HUES48 (cell line): ENCODE measurements around the gene UBE2Q2.

Experiments used
- H3K27ac ChIP-seq: one replicate; pipeline ENCODE4 v1.7.0; 2013; ENCODE audit warnings: low read depth, low read length, inconsistent platforms
- H3K27me3 ChIP-seq: 2 replicates; pipeline ENCODE4 v1.6.1; 2013; ENCODE audit warnings: mild to moderate bottlenecking, low read length; ENCODE audit not compliant: control insufficient read depth, insufficient read depth
- H3K36me3 ChIP-seq: 2 replicates; pipeline ENCODE4 v1.6.1; 2013; ENCODE audit warnings: low read length; ENCODE audit not compliant: control insufficient read depth, insufficient read depth
- H3K4me1 ChIP-seq: 2 replicates; pipeline ENCODE4 v1.6.1; 2013; ENCODE audit warnings: mild to moderate bottlenecking, low read length; ENCODE audit not compliant: control insufficient read depth, insufficient read depth
- H3K4me3 ChIP-seq: 2 replicates; pipeline ENCODE4 v1.5.1; 2013; ENCODE audit warnings: mild to moderate bottlenecking, low read depth, low read length
- H3K9ac ChIP-seq: 2 replicates; pipeline ENCODE4 v1.6.1; 2013; ENCODE audit warnings: mild to moderate bottlenecking, low read depth, low read length, moderate library complexity
- H3K9me3 ChIP-seq: 2 replicates; pipeline ENCODE4 v1.6.1; 2013; ENCODE audit warnings: low read length; ENCODE audit not compliant: control insufficient read depth, insufficient read depth

UBE2Q2 gene

DNA sequence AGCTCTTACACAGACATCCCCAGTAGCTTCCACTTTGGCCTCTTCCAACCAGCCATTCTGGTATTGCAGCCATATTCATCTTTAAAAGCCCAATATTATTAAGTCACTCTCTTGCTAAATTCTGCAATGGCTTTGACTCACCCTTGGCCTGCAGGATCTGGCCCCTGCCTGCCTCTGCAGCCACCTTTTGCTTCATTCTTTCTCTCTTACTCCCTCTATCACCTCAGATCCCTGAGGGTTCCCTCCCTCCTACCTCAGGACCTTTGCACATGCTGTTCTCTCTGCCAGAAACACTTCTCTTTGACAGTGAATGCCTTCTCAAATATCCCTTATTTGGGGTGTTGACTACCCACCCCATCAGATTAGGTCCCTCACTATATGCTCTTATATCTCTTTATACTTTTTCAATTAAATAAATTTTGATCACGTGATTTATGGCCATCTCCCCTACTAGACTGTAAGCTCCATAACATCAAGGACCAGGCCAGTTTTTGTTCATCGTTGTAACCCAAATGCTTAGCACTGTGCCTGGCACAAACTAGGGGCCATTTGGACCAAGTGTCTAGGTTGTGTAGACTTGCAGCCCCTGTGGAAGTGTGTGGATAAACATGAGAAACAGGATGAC, 32.3 kb upstream of the UBE2Q2 start:
- H3K9me3 ChIP-seq, result no peaks in the 10 kb centered on the region
- H3K36me3 ChIP-seq, result no peaks in the 10 kb centered on the region
- no peak overlapping the region for H3K4me3 ChIP-seq
- no peak overlapping the region for H3K27ac ChIP-seq
- H3K27me3 ChIP-seq, result no peaks in the 10 kb centered on the region
- no peak overlapping the region for H3K9ac ChIP-seq
- H3K4me1 ChIP-seq, result no peaks in the 10 kb centered on the region

DNA sequence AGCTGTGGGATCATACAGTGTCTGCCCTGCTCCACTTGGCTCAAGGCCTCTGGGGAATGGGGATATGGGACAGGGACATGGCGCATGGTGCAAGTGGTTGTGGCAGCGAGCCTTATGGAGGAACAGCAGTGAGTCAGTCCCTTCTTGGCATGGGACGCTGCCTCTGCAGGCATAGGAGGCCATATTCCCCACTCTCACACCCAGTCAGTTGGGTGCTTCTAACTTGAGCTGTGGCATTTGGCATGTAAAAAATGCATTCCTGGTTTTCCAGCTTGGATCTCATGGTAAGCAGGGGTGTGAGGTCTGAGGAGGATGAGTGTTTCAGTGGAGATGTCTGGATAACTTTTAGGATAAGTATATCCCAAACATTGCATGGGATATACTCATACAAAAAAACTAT, 31.6 kb upstream of the UBE2Q2 start:
- H3K9me3 ChIP-seq, result no peaks in the 10 kb centered on the region
- H3K9ac ChIP-seq, result no peak overlapping the region
- H3K36me3 ChIP-seq, result no peaks in the 10 kb centered on the region
- H3K27me3 ChIP-seq, result no peaks in the 10 kb centered on the region
- H3K27ac ChIP-seq, result no peak overlapping the region
- no peak overlapping the region for H3K4me3 ChIP-seq
- H3K4me1 ChIP-seq, result no peaks in the 10 kb centered on the region

DNA sequence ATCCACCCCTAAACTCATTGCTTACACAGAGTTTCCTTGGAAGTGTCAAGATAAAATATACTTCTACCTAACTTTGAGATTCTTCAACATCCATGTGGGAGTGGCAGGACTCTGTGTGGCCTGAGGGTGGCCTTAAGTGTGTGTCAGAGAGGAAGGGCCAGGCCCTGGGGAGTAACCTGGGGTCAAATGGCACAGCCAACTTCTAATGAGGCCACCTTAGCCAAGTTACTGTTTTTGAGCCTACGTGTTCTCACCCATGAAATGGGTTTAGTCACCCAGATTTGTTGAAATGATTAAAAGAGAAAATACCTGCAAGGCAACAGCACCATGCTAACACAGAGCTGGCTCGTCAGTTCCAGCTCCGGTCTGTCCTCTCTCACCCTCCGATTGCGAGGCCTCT, 28.5 kb upstream of the UBE2Q2 start:
- Histone ChIP-seq H3K9ac (no peak overlapping the region), H3K27me3 (no peaks in the 10 kb centered on the region), H3K9me3 (no peaks in the 10 kb centered on the region), H3K4me3 (no peak overlapping the region), H3K4me1 (no peaks in the 10 kb centered on the region), H3K27ac (no peak overlapping the region), H3K36me3 (no peaks in the 10 kb centered on the region)

DNA sequence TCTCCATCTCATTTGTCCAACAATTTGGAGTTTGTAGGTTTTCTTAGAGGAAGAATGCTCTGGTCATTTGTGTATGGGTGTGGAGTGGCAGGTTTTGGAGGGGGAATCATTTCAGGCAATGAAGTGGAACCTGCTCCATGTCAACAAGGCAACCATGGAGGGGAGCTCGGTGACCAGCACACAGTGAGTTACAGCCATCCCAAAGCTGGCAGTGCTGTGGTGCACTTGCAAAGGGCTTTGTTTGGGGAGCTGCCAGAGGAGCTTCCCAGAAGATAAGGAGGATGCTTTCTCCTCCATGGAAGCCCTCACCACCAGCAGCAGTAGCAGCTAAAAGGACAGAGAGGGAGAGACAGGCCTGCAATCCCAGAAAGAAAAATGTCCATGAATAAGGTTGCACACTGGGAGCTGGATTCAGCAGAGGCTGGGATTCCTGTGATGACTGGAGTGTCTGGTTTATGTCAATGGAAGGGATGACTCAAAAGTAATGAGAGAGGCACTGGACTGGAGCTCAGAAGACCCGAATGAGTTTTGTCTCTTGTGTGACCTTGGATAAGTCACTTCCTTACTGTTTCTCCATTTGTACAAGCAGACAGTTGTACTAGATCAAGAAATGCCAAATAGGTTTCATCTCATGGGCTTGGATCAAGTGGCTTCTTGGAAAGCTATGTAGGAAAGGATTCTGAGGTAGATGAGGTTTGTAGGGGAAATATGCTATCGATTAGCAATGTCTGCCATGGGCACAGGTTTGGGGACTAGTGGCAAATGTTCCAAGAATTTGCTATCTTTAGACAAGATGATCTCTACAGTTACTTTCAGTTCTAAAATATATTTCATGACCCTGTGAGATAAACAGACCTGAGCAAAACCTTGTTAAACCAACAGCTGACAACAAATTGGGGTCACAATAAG, 27.2 kb upstream of the UBE2Q2 start:
- no peaks in the 10 kb centered on the region for H3K27me3 ChIP-seq
- no peak overlapping the region for H3K9ac ChIP-seq
- H3K4me3 ChIP-seq, result no peak overlapping the region
- no peaks in the 10 kb centered on the region for H3K4me1 ChIP-seq
- H3K9me3 ChIP-seq, result no peaks in the 10 kb centered on the region
- no peak overlapping the region for H3K27ac ChIP-seq
- H3K36me3 ChIP-seq, result no peaks in the 10 kb centered on the region

DNA sequence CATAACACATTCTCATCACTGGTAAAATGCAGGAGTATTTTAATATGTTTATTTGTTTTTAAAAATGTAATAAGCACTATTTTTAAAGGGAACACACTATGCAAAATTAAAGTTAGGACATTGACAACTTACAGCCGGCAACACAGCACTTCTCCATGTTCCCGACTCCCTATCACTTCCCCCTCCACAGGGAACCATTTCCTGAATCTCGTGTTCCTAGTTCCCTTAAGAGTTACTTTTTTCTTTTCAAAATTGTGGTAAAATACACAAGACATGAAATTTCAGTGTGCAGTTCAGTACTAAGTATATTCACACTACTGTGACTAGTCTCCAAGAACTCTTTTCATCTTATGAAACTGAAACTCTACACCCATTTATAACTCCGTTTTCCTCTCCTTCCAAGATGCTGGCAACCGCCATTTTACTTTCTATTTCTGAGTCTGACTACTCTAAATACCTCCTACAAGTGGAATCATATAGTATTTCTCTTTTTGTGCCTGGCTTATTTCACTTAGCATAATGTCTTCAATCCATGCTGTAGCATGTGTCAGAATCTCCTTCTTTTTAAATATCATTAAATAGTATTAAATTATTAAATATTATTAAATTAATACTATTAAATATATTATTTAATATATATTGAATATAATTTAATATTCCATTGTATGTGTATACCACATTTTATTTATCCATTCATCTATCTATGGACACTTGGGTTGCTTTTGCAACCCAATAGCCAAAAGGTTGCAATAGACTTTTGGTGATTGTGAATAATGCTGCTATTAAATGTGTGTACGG, 25.9 kb upstream of the UBE2Q2 start:
- Histone ChIP-seq H3K4me1 (no peaks in the 10 kb centered on the region), H3K4me3 (no peak overlapping the region), H3K9ac (no peak overlapping the region), H3K36me3 (no peaks in the 10 kb centered on the region), H3K27ac (no peak overlapping the region), H3K27me3 (no peaks in the 10 kb centered on the region), H3K9me3 (no peaks in the 10 kb centered on the region)

DNA sequence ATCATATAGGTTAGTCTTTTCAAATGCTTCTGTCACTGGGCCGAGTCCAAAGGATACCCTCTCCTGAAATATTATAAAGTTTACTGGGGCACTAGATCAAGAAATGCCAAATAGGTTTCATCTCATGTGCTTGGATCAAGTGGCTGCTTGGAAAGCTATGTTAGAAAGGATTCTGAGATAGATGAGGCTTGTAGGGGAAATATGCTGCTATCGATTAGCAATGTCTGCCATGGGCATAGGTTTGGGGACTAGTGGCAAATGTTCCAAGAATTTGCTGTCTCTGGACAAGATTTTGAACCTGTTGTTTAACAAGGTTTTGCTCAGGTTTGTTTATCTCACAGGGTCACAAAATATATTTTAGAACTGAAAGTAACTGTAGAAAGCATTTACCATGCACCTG, 23.0 kb upstream of the UBE2Q2 start:
- H3K9ac ChIP-seq, result no peak overlapping the region
- H3K27ac ChIP-seq, result no peak overlapping the region
- no peaks in the 10 kb centered on the region for H3K9me3 ChIP-seq
- H3K36me3 ChIP-seq, result no peaks in the 10 kb centered on the region
- no peaks in the 10 kb centered on the region for H3K27me3 ChIP-seq
- H3K4me3 ChIP-seq, result no peak overlapping the region
- H3K4me1 ChIP-seq, result peaks cover 22% of the 10 kb centered on the region

DNA sequence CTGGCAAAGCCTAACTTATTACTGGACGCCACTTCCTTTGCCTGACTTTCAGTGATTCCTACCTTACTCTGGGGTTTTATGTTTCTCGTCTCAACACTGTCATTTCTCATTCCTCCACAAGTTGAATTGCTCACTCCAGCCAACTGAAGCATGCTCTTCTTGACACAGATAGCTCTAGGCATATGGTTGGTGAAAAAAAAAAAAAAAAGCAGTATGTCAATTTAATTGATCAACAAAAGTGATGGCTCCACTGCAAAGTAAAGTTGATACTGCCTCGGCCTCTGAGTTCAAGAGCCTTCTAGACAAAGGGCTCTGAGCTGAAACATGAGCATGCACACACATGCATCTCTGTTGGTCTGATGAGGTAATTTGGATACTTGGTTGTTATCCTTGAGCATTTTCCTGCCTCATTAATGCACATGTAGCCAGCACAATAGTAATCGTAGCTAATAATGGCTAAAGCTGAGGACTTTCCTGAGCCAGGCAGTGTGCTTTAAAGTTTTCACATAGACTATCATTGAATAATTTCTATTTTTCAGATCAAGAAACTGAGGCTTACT, 21.4 kb upstream of the UBE2Q2 start:
- Histone ChIP-seq H3K9ac (no peak overlapping the region), H3K4me3 (no peak overlapping the region), H3K9me3 (no peaks in the 10 kb centered on the region), H3K4me1 (peaks cover 22% of the 10 kb centered on the region), H3K36me3 (no peaks in the 10 kb centered on the region), H3K27me3 (no peaks in the 10 kb centered on the region), H3K27ac (no peak overlapping the region)

DNA sequence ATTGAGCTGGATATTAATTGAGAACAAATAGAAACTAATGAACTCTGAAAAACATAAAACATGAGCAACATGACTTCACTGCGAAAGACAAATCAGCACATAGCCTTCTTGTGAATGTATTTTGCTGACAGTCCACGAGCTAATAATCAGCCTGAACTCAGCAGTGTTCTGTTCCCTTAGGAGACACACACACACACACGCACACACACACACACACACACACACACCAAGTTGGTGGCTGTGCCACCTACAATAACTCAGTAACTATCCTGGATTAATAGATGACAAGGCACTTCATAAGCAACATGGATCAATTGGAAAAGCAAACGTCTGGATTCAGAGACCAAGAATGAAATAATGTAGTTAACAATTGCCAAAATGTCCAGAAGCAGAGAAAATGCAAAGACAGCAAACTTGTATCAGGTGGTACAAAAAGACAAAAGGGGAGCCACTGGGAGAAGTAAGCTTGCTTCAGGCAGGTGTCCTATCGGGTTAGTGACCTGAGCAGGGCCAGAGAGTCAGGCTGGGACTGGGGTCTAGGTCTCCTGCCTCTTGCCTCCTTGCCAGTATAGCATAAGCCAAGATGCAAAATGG, 20.5 kb upstream of the UBE2Q2 start:
- Histone ChIP-seq H3K36me3 (no peaks in the 10 kb centered on the region), H3K9ac (no peak overlapping the region), H3K27ac (peak overlapping the region; percentile 87), H3K4me1 (peaks cover 24% of the 10 kb centered on the region), H3K9me3 (no peaks in the 10 kb centered on the region), H3K27me3 (no peaks in the 10 kb centered on the region), H3K4me3 (no peak overlapping the region)

DNA sequence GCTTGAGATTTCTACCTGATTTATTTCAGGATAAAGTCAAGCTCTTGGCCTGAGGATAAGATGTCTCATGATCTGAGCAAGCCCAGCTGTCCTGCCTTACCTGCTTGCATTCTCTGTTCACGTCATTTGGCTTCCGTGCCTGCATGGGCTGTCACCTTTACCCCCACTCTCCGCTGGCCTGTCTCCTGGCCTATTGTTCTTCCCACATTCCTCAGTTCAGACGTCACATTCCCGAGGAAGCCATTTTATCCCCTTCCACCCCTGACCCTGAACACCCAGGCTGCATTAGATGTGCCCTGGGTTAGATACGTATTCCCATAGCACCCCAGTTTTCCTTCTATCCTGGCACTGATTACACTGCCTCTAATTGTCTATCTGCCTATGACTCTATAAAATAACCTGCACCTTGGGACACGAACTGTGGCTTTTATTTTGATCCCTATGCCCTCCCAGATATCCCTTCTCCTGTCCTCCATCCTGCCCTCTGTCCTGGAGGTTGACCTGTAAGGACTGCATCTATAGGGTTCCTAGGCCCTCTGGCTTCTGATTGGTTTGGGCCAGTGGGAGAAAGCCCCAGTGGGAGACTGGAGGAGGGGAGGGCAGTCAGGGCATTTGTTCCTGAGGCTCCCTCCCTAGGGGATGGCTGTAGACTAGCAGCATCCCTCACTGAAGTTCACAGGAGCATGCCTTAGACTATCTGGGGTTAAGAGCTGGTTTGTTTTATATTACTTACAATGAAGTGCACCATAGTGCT, 19.2 kb upstream of the UBE2Q2 start:
- peaks cover 26% of the 10 kb centered on the region for H3K4me1 ChIP-seq
- H3K27me3 ChIP-seq, result no peaks in the 10 kb centered on the region
- H3K27ac ChIP-seq, result peak overlapping the region; percentile 87
- H3K36me3 ChIP-seq, result no peaks in the 10 kb centered on the region
- H3K9ac ChIP-seq, result peak overlapping the region; percentile 42
- no peaks in the 10 kb centered on the region for H3K9me3 ChIP-seq
- H3K4me3 ChIP-seq, result peak overlapping the region; percentile 41

DNA sequence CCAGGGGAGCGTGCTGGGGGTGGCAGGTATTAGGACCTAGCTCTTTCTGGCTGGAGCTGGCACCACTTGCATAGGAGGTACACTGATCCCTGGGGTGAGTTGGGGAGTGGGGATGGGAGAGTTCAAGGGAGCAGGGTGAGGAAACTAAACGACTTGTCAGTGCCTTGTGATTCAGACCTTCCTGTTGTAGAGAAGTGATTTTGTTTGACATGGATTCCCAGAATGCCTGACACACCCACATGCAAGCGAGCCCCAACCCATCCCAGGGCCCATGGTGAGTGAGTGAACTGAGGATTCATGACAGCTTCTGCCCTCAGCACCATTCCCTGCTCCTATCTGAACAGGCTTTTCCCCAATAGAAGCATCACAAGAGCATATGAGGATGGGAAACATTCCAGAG, 15.6 kb upstream of the UBE2Q2 start:
- Histone ChIP-seq H3K9ac (no peak overlapping the region), H3K4me3 (no peak overlapping the region), H3K36me3 (no peaks in the 10 kb centered on the region), H3K27me3 (no peaks in the 10 kb centered on the region), H3K27ac (no peak overlapping the region), H3K4me1 (peaks cover 38% of the 10 kb centered on the region), H3K9me3 (no peaks in the 10 kb centered on the region)
